Cortex of kidney (tissue), 1 donor: ENCODE data around the gene BUB1.
"Not testable (repeated sequence)": the region's sequence is repeated elsewhere in the genome, so short reads cannot be mapped to it uniquely, and the experiment has no call there.

Experiments used
- DNase-seq: peaks from one replicate; lab custom pipeline; 2025; lab: John Stamatoyannopoulos, UW

The BUB1 gene

DNA sequence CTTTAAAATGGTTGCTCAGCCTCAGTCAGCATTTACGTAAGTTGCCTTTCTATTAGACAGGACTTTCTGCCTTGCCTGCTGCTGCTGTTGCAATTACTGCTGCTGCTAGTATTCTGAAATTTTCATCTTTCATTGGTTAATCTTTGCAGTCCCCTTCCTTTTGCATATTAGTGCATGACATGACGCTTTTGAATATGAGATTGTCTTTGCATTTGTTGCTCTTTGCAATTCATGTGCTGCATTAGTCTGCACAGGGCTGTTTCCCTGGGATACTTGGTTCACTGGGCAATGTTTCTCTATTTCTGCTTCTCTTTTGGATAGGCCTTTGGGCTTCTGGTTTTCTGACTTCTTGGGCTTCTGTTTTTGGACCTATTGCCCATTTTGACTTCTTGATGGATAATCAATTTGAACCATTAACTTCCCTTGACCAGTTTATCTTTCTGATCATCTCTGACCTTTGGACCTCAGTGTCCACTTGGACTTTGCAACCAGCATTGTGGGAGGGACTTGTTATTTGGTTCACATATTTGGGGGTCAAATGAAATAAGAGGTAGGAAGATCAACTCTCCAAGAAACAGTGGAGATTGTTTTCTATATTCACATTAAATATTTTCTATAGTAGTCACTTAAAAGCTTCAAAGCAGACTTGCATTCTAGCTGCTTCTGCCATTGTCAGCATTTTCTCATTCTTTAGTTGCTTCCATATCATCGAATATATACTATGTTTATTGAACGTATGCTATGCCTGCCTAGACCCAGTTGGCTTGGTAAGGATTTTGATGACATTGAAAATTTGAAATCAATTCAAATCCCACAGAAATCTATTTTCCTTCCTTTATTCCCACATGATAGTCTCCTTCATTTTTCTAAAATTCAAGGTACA, 12.5 kb upstream of the BUB1 start:
- DNase-seq: no peak

DNA sequence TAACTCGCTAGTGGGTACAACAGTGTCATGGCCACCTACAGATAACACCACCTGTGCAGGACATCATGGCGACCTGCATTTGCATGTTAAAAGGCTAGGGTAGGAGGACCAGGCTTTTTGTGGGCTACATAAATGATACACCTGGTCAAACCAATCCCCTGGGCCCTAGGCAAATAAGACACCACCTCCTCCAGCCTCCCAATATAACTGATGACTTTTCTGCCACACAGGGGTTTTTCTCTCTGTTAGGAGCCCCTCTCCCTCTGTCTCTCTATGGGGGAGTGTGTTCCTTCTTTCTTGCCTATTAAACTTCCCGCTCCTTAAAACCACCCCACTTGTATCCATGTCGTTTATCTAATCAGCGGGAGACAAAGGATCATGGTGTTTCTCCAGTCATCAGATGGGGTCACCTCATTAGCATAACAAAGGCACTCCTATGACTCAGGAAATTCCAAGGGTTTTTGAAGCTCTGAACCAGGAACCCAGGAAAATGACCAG, 10.8 kb upstream of the BUB1 start:
- no peak for DNase-seq

DNA sequence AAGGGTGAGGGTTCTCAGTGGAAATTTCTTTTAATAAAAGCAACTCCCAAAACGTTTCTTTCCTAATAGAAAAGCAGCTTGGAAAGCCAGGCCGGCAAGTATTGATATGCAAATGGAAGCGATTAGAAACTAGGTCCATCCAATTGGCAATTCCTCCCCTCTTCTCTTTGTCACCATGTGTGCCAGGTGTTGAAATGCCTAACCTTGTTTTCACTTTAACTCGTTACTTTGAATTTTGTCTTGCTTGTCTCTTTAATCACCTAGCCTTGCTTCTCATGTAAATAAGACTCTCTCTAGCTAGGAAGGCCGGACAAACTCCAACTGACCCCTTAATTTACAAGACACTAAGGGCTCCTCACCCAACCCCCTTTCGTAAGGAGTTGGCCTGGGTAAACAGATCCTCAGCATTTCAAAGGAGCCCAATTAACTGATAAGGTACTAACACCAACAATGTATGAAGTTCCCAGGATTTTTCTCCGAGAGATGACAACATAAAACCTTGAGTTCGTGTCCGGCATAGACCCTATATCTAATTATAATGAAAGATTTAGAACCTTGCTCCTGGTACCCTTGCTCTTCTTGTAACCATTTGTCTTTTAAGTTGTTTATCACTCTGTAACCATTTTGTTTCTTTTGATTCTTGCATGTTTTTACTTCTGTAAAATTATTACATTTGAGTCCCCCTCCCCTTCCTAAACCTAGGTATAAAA, 10.1 kb upstream of the BUB1 start:
- DNase-seq: not testable (repeated sequence)

DNA sequence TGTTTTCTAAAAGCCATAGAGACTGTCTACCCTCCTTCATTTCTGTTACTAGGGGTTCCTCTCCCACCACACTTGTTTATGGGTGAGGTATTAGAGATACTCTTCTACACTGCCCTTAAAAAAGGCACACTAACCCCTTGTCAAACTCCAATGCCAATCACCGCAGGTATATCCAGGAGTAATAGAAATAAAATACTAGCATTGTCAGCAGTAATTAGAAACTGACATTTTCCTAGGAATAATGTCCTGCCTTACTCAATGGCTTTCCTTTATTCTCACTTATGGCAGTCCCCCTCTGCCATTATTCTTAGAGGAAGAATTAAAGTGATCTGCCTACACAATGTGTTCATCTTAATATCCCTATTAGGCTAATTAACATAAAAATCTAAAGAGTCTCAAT, 5.0 kb upstream of the BUB1 start:
- DNase-seq: no peak

DNA sequence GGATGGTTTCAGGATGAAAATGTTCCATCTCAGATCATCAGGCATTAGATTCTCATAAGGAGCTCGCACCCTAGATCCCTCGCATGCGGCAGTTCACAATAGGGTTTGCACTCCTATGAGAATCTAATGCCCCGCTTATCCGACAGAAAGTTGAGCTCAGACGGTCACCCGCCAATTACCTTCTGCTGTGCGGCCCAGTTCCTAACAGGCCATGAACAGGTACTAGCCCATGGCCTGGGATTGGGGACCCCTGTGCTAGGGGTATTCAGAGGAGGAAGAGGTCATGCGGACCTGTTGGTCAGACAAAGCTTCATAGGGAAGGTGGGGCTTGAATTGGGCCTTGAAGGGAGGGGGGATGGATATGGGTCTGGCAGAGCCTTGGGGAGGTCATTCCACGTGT, 4.4 kb upstream of the BUB1 start:
- DNase-seq: no peak

DNA sequence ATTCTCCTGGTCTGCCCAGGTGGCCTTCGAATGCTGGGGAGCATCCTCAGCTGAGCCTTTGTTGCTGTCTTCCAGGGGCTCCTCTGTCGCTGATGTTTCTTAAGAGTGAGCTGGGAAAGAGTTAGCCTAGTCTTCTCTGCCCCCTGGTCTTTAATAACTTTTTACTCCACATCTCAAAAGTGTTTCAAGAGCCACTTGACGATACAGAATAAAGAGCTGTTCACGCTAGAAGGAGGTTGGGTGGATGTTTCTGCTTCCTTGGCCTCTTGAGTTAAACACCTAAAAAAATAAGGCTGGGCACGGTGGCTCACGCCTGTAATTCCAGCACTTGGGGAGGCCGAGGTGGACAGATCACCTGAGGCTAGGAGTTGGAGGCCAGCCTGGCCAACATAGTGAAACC, 2.8 kb upstream of the BUB1 start:
- no peak for DNase-seq

DNA sequence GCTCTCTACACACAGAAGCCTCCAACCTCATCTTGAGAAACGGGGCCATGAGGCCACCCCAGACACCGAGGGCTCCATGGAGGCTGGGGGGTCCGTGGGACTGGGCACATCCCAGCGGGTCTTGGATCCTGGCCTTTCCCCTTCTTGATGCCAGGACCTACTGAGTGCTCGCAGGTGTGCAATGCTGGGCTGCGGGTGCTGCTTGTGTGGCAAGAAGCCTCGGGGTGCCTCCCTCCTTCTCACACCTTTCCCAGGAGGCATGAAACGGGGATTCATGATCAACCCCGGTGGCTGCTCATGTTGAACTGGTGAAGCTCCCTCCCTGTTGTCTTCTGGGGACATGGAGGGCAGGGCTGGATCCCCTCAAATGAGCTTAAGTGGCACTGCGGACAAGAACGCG, 2.0 kb upstream of the BUB1 start:
- DNase-seq: no peak

DNA sequence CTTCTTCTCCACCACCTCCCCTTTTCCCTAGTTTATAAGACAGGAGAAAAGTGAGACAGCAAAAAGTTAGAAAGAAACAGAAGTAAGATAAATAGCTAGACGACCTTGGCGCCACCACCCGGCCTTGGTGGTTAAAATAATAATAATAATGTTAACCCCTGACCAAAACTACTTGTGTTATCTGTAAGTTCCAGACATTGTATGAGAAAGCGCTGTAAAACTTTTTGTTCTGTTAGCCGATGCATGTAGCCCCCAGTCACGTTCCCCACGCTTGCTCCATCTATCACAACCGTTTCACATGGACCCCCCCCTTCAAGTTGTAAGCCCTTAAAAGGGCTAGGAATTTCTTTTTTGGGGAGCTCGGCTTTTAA, 1.5 kb upstream of the BUB1 start:
- DNase-seq: no peak

DNA sequence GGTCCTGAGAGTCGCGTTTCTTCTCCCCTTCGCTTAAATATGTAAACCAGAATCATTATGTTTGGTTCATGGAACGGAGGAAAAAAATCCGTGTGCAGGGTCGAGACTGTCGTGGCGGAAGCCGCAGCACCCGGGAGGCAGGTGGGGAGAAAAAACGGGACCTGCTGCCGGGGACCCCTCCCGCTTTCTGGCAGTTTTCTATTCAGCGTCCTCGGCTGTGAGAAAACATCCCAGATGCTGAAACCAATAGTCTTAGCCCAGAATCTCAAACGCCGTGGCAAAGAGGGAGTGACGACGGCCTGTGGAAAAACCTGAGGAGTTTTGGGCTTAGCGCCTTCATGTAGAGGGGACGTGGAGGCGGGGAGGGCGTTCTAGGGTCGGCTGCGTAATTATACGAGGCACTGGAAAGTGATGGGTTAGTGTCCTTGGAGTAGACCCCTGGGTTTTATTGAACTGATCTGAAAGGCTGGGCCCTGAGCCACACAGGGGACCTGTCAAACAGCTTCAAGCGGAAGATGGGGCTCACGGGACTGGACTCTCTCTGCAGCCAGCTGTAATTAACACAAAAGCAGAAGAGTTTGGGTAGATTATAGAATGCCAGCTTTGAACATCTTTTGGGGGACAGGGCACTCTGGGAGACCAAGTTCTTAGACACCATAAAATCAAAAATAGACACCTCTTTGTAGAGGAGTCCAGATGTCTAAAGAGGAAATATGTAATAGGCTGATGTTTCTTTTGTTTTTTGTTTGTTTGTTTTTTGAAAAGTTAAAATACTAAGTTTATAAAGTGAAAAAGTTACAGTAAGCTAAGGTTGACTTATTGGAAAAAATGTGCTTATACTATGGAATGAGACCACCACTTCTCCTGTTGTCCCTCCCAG, 834 bp upstream of the BUB1 start:
- DNase-seq: no peak

DNA sequence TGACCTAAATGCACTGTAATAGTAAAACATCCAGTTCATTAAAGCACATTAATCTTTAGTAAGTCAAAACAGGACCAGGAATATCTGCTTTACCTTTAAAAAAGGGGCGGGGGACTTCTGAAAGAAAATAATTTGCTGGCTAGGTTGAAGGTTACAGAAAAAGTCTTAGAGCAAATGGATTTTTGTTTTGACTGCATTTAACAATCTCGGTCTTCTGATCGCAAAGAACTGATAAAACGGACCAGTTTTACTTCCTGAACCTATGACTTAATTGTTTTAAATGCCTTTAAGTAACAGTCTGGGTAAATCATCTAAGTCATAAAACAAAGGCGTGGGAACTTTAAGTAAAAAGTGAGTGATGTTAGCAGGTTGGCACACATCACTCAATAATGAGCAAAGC, 783 bp downstream of the BUB1 start:
- DNase-seq: no peak

DNA sequence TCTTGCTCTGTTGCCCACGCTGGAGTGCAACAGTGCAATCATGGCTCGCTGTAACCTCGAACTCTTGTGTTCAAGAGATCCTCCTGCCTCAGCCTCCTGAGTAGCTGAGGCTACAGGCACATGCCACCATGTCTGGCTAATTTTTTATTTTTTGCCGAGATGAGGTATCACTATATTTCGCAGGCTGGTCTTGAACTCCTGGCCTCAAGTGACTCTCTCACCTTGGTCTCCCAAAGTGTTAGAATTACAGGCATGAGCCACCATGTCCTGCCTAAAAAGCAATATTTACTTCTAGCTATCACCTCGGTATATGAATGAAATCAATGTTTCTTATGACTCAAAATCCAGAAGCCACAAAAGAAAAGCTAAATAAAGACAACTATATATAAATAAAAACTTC, 2.2 kb downstream of the BUB1 start:
- no peak for DNase-seq

DNA sequence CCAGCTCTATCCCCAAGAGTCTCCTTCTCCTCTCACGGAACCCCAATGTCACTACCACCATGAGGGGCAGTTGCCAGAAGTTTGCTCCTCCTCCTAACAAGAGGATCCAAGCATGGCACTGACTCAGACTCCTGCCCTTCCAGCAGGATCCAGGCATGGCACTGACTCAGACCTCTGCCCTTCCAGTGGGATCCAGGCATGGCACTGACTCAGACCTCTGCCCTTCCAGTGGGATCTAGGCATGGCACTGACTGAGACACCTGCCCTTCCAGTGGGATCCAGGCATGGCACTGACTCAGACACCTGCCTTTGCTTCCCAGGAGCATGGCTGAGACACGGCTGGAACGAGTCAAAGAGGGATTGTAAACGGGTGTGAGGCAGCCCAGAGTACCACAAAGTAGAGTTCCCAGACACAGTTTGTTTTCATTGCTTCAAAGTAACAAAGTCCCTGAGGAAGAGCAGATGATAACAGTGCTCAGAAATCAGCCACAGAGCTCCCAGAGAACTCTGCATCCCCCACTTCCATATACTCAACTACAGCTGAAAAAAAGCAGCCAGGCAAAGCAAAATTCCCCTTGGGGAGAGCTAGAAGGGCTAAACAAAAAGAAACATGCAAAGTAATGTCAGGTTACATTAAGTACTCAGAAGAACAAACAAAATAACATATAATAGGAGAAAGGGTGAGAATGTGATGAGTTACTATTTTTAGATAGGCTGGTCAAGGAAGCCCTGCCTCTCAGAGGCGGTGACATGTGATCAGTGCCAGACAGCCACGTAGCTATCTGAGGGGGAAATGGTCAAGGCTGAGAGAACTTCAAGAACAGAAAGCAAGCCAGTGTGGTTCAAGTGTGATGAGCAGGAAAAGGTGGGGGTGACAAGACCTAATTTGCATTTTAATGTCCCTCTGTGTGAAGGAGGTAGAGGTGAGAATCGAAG, 3.0 kb downstream of the BUB1 start:
- DNase-seq: no peak

DNA sequence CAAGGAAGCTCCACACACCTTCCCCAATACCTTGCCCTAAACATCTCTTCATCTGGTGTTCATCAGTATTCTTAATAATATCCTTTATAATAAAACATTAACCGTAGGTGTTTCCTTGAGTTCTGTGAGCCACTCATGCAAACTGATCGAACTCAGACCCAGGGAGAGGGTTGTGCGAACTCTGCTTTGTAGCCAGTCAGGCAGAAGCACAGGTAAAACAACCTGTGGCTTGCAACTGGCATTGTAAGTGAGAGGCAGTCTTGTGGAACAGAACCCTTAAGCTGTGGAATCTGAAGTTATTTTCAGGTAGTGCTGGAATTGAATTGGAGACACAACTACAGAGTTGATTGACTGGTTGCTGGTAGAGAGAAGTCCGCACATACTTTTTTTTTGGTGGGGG, 4.7 kb downstream of the BUB1 start:
- DNase-seq: no peak

DNA sequence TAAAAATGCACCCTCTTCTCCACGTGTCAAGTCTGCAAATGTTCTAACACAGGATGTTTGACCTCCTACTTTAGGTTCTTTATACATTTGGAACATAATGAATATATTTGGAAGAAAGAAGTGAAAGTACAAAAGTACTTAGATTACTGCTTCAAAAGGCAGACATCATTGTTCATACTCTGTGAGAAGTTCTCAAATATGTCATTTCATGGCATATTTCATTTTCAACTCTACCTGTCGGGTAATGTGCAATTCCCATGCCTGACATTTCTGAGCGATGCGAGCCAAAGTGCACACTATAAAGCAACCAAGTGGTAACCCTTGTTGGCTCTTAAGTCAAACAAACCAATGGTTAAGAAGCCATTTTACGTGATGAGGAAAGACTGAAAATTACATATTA, 7.0 kb downstream of the BUB1 start:
- no peak for DNase-seq

DNA sequence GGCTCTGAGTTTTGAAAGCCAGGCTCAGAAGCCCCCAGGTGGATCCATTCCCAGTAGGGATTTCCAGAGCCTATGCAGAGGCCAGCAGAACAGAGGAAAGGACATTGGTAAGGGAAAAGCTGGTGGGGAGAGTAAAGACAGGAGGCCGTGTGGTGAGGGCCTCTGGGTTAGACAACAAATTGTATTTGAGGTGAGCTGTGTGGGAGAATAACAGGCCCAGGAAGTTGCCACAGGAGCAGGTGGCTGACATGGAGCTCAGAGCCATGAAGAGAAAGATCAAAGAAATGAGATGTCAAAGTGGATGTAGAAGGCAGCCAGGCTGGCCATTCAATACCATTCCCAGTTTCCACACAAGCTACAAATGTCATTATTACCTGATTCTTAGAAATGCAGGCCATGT, 8.8 kb downstream of the BUB1 start:
- DNase-seq: no peak

DNA sequence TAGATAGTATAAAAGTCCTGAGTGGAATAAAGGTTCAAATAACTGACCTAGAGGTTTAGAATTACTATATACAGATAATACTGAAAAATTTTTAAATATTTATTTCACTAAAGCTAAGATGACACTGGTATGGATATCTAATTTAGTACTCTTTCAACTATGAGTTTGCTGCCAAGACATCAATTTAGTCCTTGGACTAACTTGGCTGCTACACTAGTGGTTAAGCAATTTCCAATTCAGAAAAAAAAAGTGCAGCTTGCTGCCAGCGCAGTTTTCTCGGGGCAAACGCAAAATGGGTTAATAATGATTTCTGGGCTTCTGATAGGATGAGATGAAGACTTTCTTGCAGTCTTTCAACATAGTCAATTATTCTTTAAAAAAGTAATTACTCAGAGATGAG, 10.8 kb downstream of the BUB1 start:
- no peak for DNase-seq

DNA sequence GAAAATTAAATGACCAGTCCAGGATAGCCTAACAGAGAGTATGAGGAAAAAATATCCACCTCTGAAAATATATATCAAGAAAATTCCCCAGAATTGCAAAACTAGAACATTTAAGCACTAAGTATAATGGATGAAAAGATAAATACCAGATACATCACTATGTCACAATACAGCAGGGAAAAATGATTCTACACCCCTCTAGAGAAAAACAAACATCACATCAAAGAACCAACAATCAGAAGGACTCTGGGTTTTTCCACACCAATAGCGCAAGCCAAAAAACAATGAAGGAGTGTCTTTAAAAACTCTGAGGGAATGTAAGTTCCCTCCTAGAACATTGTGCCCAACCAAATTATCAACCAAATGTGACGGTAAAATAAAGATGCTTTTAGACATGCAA, 13.7 kb downstream of the BUB1 start:
- no peak for DNase-seq

DNA sequence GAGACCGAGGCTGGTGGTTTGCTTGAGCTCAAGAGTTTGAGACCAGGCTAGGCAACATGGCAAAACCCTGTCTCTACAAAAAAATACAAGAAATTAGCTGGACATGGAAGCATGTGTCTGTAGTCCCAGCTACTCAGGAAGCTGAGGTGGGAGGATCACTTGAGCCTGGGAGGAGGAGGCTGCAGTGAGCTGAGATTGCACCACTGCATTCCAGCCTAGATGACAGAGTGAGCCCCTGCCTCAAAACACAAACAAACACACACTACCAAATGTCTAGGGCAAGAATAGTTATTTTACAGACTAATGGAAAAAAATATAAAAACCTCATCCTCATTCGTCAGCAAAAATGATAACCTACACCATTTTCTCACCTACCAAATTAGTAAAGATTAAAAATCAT, 15.3 kb downstream of the BUB1 start:
- DNase-seq: no peak

DNA sequence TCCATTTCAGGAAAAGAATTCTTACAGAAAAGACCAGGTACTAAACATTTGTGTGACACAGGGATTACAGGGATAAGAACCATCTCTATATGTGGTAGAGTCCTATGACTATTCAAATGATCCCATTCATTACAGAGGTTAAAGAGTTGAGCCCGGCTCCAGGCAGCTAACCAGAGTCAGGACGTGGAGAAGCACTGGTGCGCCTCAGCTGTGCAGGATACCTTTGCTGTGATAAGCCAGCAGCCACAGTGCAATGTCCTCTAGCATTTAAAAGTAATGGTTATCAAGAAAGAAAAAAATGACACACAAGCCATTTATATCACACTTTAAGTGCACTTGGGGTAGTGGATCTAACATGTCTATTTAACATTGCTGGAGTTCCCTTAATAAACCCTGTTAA, 17.3 kb downstream of the BUB1 start:
- no peak for DNase-seq

DNA sequence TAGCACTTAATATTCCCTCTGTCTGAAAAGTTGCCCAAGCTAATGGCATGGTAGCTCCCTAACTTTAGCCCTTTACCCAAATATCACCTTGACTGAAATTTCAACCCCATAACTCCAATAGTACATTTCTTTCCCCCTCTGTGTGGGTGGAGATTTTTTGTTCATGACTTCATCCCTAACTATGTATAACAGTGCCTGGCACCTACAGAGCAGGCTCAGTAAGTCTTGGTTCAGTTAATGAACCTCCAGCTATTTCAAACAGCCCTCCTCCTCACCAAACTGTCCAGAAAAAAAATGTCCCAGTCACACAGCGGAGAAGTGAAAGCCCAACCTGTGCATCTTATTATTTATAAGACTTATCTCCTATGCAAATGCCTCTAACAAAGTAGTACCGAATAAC, 18.6 kb downstream of the BUB1 start:
- DNase-seq: no peak

DNA sequence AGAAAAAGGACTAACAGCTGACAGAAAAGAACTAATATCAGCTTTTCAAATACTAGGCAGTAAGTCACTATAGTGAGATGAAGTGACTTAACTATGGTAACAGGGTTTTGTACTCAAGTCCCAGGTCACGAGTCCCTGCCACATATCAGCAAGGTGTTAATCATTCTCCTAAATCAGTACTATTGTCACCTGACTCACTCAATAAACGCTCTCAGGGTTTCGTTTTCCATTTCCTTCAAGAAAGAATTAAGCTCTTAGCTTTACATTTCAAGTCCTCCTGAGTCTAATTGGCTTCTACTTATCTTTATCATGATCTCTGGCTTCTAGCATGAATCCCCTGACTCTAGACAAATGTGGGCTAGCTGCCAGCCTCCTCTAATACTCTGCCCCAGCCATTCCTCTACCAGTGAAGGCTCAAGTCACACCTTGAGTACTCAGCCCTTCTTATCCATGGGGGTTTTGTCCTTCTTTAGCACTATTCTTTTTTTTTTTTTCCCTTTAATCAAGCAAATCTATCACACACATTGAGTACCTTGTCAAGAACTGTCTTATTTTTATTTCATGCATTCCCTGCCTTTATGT, 20.0 kb downstream of the BUB1 start:
- no peak for DNase-seq
